Right atrium auricular region (tissue), 2 donors: Measurements from ENCODE around the gene TOP3B. TPM values are rescaled to one million over a fixed set of nuclear protein-coding genes. Genes with fewer than 3 reads are reported as not detected.
A peak's percentile ranks its signal among the peaks of the same experiment; 100 is the strongest.

Experiments
- DNase-seq: peaks from one replicate; pipeline ENCODE4 v3.0.0-alpha.2; 2019; ENCODE audit warnings: low spot score
- H3K27ac ChIP-seq, 2 donors: fragments of 200-600 bp; sonication (generic); 1 replicate in 1 of 2; 2 replicates in 1 of 2; pipeline ENCODE4 v1.5.1; 2016 to 2019
- H3K27me3 ChIP-seq, 2 donors: fragments of 200-600 bp; sonication (generic); one replicate each; pipeline versions ENCODE4 v1.5.1 to v1.6.0; 2017 to 2019
- H3K36me3 ChIP-seq: fragments of 200-600 bp; sonication (generic); one replicate; pipeline ENCODE4 v1.5.1; 2016
- H3K4me1 ChIP-seq, 2 donors: fragments of 200-600 bp; sonication (generic); one replicate each; pipeline versions ENCODE4 v1.5.1 to v1.6.0; 2017 to 2019
- H3K4me3 ChIP-seq, 2 donors: fragments of 200-600 bp; sonication (generic); 1 replicate in 1 of 2; 2 replicates in 1 of 2; pipeline ENCODE4 v1.5.1; 2017 to 2019; ENCODE audit warnings: mild to moderate bottlenecking in 1 of 2, moderate library complexity in 1 of 2
- H3K9me3 ChIP-seq, 2 donors: fragments of 200-600 bp; sonication (generic); one replicate each; pipeline ENCODE4 v1.5.1; 2019
- total RNA-seq, 2 donors: library from RNA; depleted of rRNA; stranded (reverse); fragments of >200 nt; gene quantifications; one replicate each; pipeline ENCODE4 v1.1.0, GENCODE V29; 2016
- TF ChIP-seq, protein P1 (sequence below), 2 donors: fragments of 200-600 bp; sonication (generic); IDR thresholded peaks; one replicate each; pipeline ENCODE4 v1.5.1; 2019; ENCODE audit warnings: antibody characterized with exemption in 2 of 2

The TOP3B gene, protein sequence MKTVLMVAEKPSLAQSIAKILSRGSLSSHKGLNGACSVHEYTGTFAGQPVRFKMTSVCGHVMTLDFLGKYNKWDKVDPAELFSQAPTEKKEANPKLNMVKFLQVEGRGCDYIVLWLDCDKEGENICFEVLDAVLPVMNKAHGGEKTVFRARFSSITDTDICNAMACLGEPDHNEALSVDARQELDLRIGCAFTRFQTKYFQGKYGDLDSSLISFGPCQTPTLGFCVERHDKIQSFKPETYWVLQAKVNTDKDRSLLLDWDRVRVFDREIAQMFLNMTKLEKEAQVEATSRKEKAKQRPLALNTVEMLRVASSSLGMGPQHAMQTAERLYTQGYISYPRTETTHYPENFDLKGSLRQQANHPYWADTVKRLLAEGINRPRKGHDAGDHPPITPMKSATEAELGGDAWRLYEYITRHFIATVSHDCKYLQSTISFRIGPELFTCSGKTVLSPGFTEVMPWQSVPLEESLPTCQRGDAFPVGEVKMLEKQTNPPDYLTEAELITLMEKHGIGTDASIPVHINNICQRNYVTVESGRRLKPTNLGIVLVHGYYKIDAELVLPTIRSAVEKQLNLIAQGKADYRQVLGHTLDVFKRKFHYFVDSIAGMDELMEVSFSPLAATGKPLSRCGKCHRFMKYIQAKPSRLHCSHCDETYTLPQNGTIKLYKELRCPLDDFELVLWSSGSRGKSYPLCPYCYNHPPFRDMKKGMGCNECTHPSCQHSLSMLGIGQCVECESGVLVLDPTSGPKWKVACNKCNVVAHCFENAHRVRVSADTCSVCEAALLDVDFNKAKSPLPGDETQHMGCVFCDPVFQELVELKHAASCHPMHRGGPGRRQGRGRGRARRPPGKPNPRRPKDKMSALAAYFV
- total RNA-seq, result 10 to 100 TPM; 11.5 to 12.3 TPM

DNA sequence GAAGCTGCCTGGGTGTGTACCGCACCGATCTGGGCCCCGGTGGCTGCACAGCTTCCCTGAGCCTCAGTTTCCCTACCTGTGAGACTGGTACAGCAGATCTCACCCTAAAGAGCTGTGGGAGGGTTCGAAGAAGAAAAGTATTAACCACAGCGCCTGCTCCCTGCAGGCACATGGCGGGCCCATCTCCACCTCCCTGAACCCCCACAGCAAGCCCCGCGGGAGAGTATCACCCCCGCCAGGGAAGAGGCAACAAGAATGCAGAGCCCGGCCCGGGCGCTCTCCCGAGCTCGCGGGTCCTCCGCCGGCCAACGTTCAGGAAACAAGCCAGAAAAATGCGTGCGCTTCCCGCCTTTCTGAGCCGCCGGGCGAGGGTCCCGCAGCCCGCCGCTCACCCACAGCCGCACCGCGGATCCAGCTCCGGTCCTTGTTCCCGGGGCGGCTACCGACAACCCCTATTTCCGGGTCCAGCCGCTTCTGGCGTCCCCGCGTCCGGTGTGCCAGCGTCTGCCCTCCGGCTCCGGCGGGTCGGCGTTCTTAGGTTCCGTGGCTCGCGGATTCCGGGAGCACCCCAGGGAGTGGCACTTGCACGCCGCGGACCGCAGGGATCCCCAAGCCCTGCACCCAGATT lies at the start of gene TOP3B:
Gene TOP3B (minus strand): TSS at position 450 of the 628 bp plus-strand sequence. CDS start 7,078 bp downstream, outside the sequence.
- Histone ChIP-seq H3K4me3 (peak within 1 kb of the TSS; percentile 85 to 100), H3K27me3 (no peaks in the 10 kb centered on the region), H3K4me1 (peaks cover 0 to 13% of the 10 kb centered on the region in 2 donors), H3K36me3 (no peaks in the 10 kb centered on the region), H3K9me3 (no peaks in the 10 kb centered on the region), H3K27ac (peak within 1 kb of the TSS; percentile 77 to 85)
- DNase-seq, result peak; percentile 83
- TF ChIP-seq, protein P1, sequence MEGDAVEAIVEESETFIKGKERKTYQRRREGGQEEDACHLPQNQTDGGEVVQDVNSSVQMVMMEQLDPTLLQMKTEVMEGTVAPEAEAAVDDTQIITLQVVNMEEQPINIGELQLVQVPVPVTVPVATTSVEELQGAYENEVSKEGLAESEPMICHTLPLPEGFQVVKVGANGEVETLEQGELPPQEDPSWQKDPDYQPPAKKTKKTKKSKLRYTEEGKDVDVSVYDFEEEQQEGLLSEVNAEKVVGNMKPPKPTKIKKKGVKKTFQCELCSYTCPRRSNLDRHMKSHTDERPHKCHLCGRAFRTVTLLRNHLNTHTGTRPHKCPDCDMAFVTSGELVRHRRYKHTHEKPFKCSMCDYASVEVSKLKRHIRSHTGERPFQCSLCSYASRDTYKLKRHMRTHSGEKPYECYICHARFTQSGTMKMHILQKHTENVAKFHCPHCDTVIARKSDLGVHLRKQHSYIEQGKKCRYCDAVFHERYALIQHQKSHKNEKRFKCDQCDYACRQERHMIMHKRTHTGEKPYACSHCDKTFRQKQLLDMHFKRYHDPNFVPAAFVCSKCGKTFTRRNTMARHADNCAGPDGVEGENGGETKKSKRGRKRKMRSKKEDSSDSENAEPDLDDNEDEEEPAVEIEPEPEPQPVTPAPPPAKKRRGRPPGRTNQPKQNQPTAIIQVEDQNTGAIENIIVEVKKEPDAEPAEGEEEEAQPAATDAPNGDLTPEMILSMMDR (IDR thresholded peaks at IDR 0.05), result no peak

DNA sequence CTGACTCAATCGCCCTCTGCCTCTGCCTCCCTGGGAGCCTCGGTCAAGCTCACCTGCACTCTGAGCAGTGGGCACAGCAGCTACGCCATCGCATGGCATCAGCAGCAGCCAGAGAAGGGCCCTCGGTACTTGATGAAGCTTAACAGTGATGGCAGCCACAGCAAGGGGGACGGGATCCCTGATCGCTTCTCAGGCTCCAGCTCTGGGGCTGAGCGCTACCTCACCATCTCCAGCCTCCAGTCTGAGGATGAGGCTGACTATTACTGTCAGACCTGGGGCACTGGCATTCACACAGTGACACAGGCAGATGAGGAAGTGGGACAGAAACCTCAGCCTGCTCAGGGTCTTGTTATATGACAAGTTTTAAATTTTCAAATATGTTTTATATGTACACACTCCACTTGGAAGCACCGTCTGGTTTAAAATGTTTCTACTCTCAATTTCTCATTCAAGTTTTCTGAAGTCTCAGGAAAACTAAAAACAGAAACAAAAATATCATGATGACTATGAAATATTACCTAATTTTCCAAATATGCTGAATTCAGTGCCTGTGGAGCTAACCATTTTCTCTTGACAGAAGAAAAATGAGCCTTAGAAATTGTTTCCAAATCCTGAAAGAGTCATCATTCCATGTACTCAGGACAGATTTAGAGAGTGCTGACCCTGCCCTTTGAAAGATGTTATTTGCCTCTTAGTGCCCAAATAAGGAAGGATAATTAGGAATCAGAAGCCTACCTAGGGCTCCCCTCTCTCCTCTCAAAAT lies 48.8 kb upstream of the TOP3B start:
- Histone ChIP-seq H3K36me3 (no peaks in the 10 kb centered on the region), H3K9me3 (no peaks in the 10 kb centered on the region), H3K27ac (peak overlapping the region; percentile 11 to 67), H3K4me1 (no peaks in the 10 kb centered on the region), H3K4me3 (no peak overlapping the region), H3K27me3 (no peaks in the 10 kb centered on the region)
- TF ChIP-seq, protein P1 (IDR thresholded peaks at IDR 0.05), result no peak
- DNase-seq, result no peak

DNA sequence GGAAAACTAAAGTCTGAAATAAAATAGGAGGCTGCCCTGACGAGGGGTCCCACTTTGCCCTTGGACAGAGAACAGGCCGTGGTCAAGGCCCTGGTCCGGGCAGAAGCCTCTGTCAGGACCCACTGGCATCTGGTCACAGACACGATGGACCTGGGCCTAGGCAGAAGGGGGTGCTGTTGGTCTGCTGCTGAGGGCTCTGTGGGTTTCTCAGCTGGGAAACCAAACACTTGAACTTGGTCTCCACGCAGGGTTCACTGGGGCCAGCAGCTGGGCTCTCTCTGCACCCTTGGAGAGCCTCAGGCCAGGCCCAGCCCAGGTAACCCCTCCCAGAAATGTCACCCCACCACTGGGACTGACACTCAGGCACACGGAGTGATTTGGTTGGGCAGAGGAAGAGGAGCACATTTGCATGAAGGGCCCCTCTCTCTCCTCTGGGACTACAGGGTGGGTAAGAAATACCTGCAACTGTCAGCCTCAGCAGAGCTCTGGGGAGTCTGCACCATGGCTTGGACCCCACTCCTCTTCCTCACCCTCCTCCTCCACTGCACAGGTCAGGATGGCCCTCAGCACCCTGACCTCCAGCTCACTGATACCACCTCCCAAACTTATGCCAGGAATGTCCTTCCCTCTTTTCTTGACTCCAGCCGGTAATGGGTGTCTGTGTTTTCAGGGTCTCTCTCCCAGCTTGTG lies 48.1 kb upstream of the TOP3B start:
- Histone ChIP-seq H3K36me3 (no peaks in the 10 kb centered on the region), H3K4me1 (no peaks in the 10 kb centered on the region), H3K4me3 (no peak overlapping the region), H3K27me3 (no peaks in the 10 kb centered on the region), H3K9me3 (no peaks in the 10 kb centered on the region), H3K27ac (peak overlapping the region; percentile 11 to 67)
- DNase-seq, result peak; percentile 65
- TF ChIP-seq, protein P1 (IDR thresholded peaks at IDR 0.05), result peak in 1 of 2 donors; percentile 35

DNA sequence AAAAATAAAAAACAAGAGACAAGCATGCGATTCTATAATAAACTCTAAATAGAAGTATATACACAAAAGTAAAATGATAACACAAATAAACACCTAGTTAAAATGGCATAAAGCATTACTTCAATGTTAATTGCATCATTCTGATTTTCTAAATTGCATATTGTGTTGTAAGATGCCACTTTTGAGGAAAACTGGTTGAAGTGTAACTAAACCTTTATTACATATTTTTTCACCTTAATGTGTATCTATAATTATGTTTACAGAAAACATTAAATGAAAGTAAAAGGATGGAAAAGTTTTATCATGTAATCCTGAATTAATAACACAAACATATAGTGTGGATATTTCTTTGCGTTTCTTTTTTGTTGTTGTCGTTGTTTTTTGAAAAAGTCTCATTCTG lies 45.4 kb upstream of the TOP3B start:
- no peaks in the 10 kb centered on the region for H3K4me1 ChIP-seq
- no peaks in the 10 kb centered on the region for H3K36me3 ChIP-seq
- DNase-seq, result no peak
- TF ChIP-seq, protein P1 (IDR thresholded peaks at IDR 0.05), result no peak
- no peak overlapping the region for H3K27ac ChIP-seq
- no peaks in the 10 kb centered on the region for H3K27me3 ChIP-seq
- no peaks in the 10 kb centered on the region for H3K9me3 ChIP-seq
- no peak overlapping the region for H3K4me3 ChIP-seq
